HFF-Myc (cell line): ENCODE results near the gene TTC3.

Source experiments
- DNase-seq: peaks from one replicate; pipeline ENCODE4 v3.0.0-alpha.2; 2011; ENCODE audit warnings: low read depth; ENCODE audit errors: extremely low read depth
- H3K4me3 ChIP-seq: replicated peaks from 2 replicates; pipeline ENCODE4 v1.5.1; 2011; ENCODE audit warnings: low read depth, mild to moderate bottlenecking, control low read depth, low read length
- CTCF ChIP-seq: IDR thresholded peaks from 2 replicates; pipeline ENCODE4 v1.5.1; 2012; ENCODE audit warnings: mild to moderate bottlenecking, low read depth, low read length, control low read depth; ENCODE audit errors: missing control alignments

TTC3 gene

GRCh38 chr21:37071561-37072273 is 1.3 kb upstream of the TTC3 start:
- TF ChIP-seq CTCF = no peak
- no peak for DNase-seq

GRCh38 chr21:37072274-37072987 is 623 bp upstream of the TTC3 start:
- no peak for TF ChIP-seq CTCF
- no peak for DNase-seq
- peak overlapping the region; percentile 94 for H3K4me3 ChIP-seq

More at GRCh38 chr21:37071561-37072273, 1.3 kb upstream of the TTC3 start:
- H3K4me3 ChIP-seq = peak overlapping the region; percentile 94

- peak overlapping the region; percentile 94 for H3K4me3 ChIP-seq
- no peak for DNase-seq
- no peak for TF ChIP-seq CTCF
Measured at GRCh38 chr21:37073417-37074196, 553 bp downstream of the TTC3 start.

- H3K4me3 ChIP-seq = peak overlapping the region; percentile 94
- no peak for TF ChIP-seq CTCF
- DNase-seq = no peak
Measured at GRCh38 chr21:37074197-37074510, 1.1 kb downstream of the TTC3 start.

- no peak for DNase-seq
- TF ChIP-seq CTCF = no peak
- peak overlapping the region; percentile 94 for H3K4me3 ChIP-seq
Measured at GRCh38 chr21:37074546-37074945, 1.5 kb downstream of the TTC3 start.

- TF ChIP-seq CTCF = no peak
- H3K4me3 ChIP-seq = peak overlapping the region; percentile 13; the same call in 1 of the 2 replicates
- DNase-seq = no peak
Measured at GRCh38 chr21:37075214-37075770, 2.2 kb downstream of the TTC3 start.
